WTC11 (cell line): ENCODE measurements around the gene RAB11B. TPM values are rescaled to one million over a fixed set of nuclear protein-coding genes. Genes with fewer than 3 reads are reported as not detected.

ENCODE experiments used
- ATAC-seq: fragments of 200-7000 bp; cut with Tn5 transposase; 2 replicates; pipeline ENCODE4 v1.10.0; 2021; ENCODE audit warnings: mild to moderate bottlenecking, moderate library complexity
- CTCF ChIA-PET: fragments of 300-600 bp; sonication (Branson Sonifier 250); formaldehyde crosslinking; loops from one replicate; lab custom pipeline; 2021; ENCODE audit warnings: antibody characterized with exemption; lab: Charles Lee
- POLR2A ChIA-PET: fragments of 350-600 bp; sonication (Branson Sonifier 250); formaldehyde crosslinking; loops from one replicate; lab custom pipeline; 2021; ENCODE audit warnings: antibody characterized with exemption; lab: Charles Lee
- DNase-seq: peaks from one replicate; pipeline ENCODE4 v3.0.0; 2021; ENCODE audit warnings: low spot score
- H3K27ac Mint-ChIP-seq: 2 replicates; pipeline ENCODE4 v1.8.0; 2021; ENCODE audit warnings: mixed read lengths
- H3K27me3 Mint-ChIP-seq: 2 replicates; pipeline ENCODE4 v1.8.0; 2021; ENCODE audit warnings: low read depth, mild to moderate bottlenecking, moderate library complexity, mixed read lengths
- H3K36me3 Mint-ChIP-seq: 2 replicates; pipeline ENCODE4 v1.8.0; 2021; ENCODE audit warnings: mixed read lengths
- H3K4me1 Mint-ChIP-seq: 2 replicates; pipeline ENCODE4 v1.8.0; 2022; ENCODE audit warnings: mixed read lengths
- H3K4me3 Mint-ChIP-seq: 2 replicates; pipeline ENCODE4 v1.8.0; 2021; ENCODE audit warnings: mild to moderate bottlenecking, moderate library complexity, mixed read lengths
- H3K9me3 Mint-ChIP-seq: 2 replicates; pipeline ENCODE4 v1.8.0; 2021; ENCODE audit warnings: mixed read lengths
- EMX1 ChIP-seq: fragments of 250-450 bp; sonication (Bioruptor Pico); IDR thresholded peaks from 2 replicates; pipeline ENCODE4 v1.8.0; 2021; ENCODE audit warnings: mild to moderate bottlenecking
- FOXJ3 ChIP-seq: sonication (generic); formaldehyde crosslinking; IDR thresholded peaks from 2 replicates; pipeline ENCODE4 v1.9.0; 2021; ENCODE audit warnings: missing genetic modification reagents, mild to moderate bottlenecking, borderline replicate concordance
- FOXP1 ChIP-seq: sonication (generic); formaldehyde crosslinking; IDR thresholded peaks from 2 replicates; pipeline ENCODE4 v1.8.0; 2022; ENCODE audit warnings: missing genetic modification reagents, mild to moderate bottlenecking, moderate library complexity, borderline replicate concordance
- JAZF1 ChIP-seq: fragments of 250-450 bp; sonication (Bioruptor Pico); IDR thresholded peaks from 2 replicates; pipeline ENCODE4 v1.9.0; 2021; ENCODE audit warnings: moderate library complexity, mild to moderate bottlenecking, inconsistent platforms
- KAT7 ChIP-seq: sonication (generic); formaldehyde crosslinking; IDR thresholded peaks from 2 replicates; pipeline ENCODE4 v1.8.1; 2023; ENCODE audit warnings: missing genetic modification reagents, mild to moderate bottlenecking, borderline replicate concordance
- NR2C2 ChIP-seq: sonication (generic); formaldehyde crosslinking; IDR thresholded peaks from 2 replicates; pipeline ENCODE4 v1.8.0; 2022; ENCODE audit warnings: mild to moderate bottlenecking, missing genetic modification reagents
- OVOL2 ChIP-seq: fragments of 250-450 bp; sonication (Bioruptor Pico); IDR thresholded peaks from 2 replicates; pipeline ENCODE4 v1.9.0; 2021; ENCODE audit warnings: mild to moderate bottlenecking, borderline replicate concordance
- SP1 ChIP-seq: sonication (generic); formaldehyde crosslinking; conservative IDR thresholded peaks from 2 replicates; pipeline ENCODE4 v1.8.1; 2022; ENCODE audit warnings: missing genetic modification reagents
- ZNF121 ChIP-seq: sonication (generic); formaldehyde crosslinking; IDR thresholded peaks from 2 replicates; pipeline ENCODE4 v1.8.0; 2023; ENCODE audit warnings: missing genetic modification reagents
- ZNF219 ChIP-seq: sonication (generic); formaldehyde crosslinking; IDR thresholded peaks from 2 replicates; pipeline ENCODE4 v1.8.0; 2023; ENCODE audit warnings: missing genetic modification reagents, mild to moderate bottlenecking, borderline replicate concordance
- ZNF232 ChIP-seq: sonication (generic); formaldehyde crosslinking; IDR thresholded peaks from 2 replicates; pipeline ENCODE4 v1.8.0; 2022; ENCODE audit warnings: mild to moderate bottlenecking, missing genetic modification reagents
- ZNF263 ChIP-seq: sonication (generic); formaldehyde crosslinking; IDR thresholded peaks from 2 replicates; pipeline ENCODE4 v1.8.1; 2022; ENCODE audit warnings: low read depth, mild to moderate bottlenecking, moderate library complexity, missing genetic modification reagents
- total RNA-seq: library from RNA; stranded (reverse); gene quantifications from 3 replicates; pipeline ENCODE4 v1.2.3, GENCODE V29; 2021
- TF ChIP-seq, protein P1 (sequence below): sonication (generic); formaldehyde crosslinking; IDR thresholded peaks from 2 replicates; pipeline ENCODE4 v1.8.1; 2022; ENCODE audit warnings: mild to moderate bottlenecking, moderate library complexity, missing genetic modification reagents
- TF ChIP-seq, protein P2 (sequence below): sonication (generic); formaldehyde crosslinking; IDR thresholded peaks from 2 replicates; pipeline ENCODE4 v1.8.1; 2023; ENCODE audit warnings: mild to moderate bottlenecking, missing genetic modification reagents
- TF ChIP-seq, protein P3 (sequence below): sonication (generic); formaldehyde crosslinking; IDR thresholded peaks from 2 replicates; pipeline ENCODE4 v1.8.0; 2023; ENCODE audit warnings: mild to moderate bottlenecking, missing genetic modification reagents
- TF ChIP-seq, protein P4 (sequence below): sonication (generic); formaldehyde crosslinking; IDR thresholded peaks from 2 replicates; pipeline ENCODE4 v1.8.0; 2022; ENCODE audit warnings: mild to moderate bottlenecking, missing genetic modification reagents
- TF ChIP-seq, protein P5 (sequence below): sonication (generic); formaldehyde crosslinking; IDR thresholded peaks from 2 replicates; pipeline ENCODE4 v1.8.1; 2022; ENCODE audit warnings: low read depth, mild to moderate bottlenecking, moderate library complexity, missing genetic modification reagents, borderline replicate concordance

RAB11B gene
- total RNA-seq, 1 experiment from 2014 or later, result 108 TPM

DNA sequence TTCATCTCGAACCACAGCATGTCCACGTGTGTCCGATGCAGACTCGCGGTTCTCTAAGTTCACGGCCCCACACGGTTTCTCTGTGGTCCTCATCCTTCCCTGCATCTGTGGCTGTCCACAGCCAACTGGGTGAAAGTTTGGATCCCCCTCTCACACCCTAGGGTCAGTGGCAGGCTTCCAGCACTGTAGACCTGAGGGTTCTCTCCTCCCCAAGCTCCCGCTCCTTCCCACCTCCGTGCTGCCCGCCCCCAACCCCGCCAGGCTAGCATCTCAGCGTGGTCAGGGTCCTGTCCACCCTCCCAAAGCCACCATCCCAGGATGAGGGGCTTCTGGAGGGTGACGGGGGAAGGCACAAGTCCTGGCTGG, 23.2 kb upstream of the RAB11B start:
- Mint-ChIP-seq H3K27me3 (peaks cover 61% of the 10 kb centered on the region), H3K36me3 (no peaks in the 10 kb centered on the region), H3K27ac (no peak overlapping the region), H3K4me1 (peaks cover 24% of the 10 kb centered on the region), H3K9me3 (no peaks in the 10 kb centered on the region), H3K4me3 (peak overlapping the region; percentile 36)
- POLR2A ChIA-PET, result interaction anchor here (2.7 kb wide), 1 partner anchor 24 kb away, joined by 12 read pairs; the partner anchor contains the start of gene RAB11B
- no peak for DNase-seq
- TF ChIP-seq FOXP1 (CRISPR knock-in tag) (no peak), JAZF1 (CRISPR knock-in tag) (no peak)
- TF ChIP-seq, protein P1, sequence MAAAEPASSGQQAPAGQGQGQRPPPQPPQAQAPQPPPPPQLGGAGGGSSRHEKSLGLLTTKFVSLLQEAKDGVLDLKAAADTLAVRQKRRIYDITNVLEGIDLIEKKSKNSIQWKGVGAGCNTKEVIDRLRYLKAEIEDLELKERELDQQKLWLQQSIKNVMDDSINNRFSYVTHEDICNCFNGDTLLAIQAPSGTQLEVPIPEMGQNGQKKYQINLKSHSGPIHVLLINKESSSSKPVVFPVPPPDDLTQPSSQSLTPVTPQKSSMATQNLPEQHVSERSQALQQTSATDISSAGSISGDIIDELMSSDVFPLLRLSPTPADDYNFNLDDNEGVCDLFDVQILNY (CRISPR knock-in tag), result 0 out of 2 replicates have a peak, but pooled peaks have one; percentile 31
- CTCF ChIA-PET, result interaction anchor here (1.1 to 3.0 kb wide), 7 partner anchors 11 to 100 kb away, joined by 3 to 20 read pairs (median 6); partner anchors contain the start of genes MARCHF2 and RAB11B
- no peak for ATAC-seq

DNA sequence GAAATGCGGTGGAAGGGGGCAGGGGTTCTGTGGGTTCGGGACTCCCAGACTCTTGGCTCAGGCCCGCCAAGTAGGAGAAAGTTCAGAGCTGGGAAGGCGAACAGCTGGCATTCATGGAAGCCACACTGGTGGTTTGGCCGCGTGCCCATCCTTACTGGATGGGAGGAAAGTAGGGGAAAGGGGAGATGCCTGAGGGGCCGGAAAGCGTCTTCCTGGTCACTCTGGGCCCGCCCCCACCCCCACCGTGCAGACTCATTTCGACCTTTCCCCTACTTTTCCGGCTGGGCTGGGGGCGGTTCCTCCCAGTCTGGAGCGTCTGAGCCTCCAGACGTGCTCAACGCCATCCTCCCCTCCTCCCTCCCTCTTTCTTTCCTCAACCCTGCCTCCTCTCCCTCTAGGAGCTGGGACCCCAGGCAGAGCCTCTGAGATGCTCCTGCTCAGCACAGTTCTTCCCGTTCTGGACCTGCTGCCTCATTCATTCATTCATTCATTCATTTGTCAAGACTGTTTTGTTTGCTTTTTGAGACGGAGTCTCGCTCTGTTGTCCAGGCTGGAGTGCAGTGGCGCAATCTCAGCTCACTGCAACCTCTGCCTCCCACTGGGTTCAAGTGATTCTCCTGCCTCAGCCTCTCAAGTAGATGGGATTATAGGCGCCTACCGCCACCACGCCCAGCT, 22.7 kb upstream of the RAB11B start:
- peaks cover 56% of the 10 kb centered on the region for H3K27me3 Mint-ChIP-seq
- no peaks in the 10 kb centered on the region for H3K36me3 Mint-ChIP-seq
- DNase-seq (peak; percentile 74), ATAC-seq (peak; percentile 66)
- H3K4me3 Mint-ChIP-seq, result peak overlapping the region; percentile 36
- H3K4me1 Mint-ChIP-seq, result peaks cover 24% of the 10 kb centered on the region
- POLR2A ChIA-PET, result interaction anchor here (2.7 kb wide), 1 partner anchor 23 kb away, joined by 12 read pairs; the partner anchor contains the start of gene RAB11B
- H3K9me3 Mint-ChIP-seq, result no peaks in the 10 kb centered on the region
- TF ChIP-seq, protein P2, sequence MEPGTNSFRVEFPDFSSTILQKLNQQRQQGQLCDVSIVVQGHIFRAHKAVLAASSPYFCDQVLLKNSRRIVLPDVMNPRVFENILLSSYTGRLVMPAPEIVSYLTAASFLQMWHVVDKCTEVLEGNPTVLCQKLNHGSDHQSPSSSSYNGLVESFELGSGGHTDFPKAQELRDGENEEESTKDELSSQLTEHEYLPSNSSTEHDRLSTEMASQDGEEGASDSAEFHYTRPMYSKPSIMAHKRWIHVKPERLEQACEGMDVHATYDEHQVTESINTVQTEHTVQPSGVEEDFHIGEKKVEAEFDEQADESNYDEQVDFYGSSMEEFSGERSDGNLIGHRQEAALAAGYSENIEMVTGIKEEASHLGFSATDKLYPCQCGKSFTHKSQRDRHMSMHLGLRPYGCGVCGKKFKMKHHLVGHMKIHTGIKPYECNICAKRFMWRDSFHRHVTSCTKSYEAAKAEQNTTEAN (CRISPR knock-in tag), result no peak
- TF ChIP-seq, protein P3, sequence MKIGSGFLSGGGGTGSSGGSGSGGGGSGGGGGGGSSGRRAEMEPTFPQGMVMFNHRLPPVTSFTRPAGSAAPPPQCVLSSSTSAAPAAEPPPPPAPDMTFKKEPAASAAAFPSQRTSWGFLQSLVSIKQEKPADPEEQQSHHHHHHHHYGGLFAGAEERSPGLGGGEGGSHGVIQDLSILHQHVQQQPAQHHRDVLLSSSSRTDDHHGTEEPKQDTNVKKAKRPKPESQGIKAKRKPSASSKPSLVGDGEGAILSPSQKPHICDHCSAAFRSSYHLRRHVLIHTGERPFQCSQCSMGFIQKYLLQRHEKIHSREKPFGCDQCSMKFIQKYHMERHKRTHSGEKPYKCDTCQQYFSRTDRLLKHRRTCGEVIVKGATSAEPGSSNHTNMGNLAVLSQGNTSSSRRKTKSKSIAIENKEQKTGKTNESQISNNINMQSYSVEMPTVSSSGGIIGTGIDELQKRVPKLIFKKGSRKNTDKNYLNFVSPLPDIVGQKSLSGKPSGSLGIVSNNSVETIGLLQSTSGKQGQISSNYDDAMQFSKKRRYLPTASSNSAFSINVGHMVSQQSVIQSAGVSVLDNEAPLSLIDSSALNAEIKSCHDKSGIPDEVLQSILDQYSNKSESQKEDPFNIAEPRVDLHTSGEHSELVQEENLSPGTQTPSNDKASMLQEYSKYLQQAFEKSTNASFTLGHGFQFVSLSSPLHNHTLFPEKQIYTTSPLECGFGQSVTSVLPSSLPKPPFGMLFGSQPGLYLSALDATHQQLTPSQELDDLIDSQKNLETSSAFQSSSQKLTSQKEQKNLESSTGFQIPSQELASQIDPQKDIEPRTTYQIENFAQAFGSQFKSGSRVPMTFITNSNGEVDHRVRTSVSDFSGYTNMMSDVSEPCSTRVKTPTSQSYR (CRISPR knock-in tag), result 0 out of 2 replicates have a peak, but pooled peaks have one; percentile 20
- TF ChIP-seq ZNF121, result peak; percentile 82
- TF ChIP-seq ZNF263 (CRISPR knock-in tag), result peak; percentile 38; the same call in 1 of the 2 replicates
- TF ChIP-seq, protein P4, sequence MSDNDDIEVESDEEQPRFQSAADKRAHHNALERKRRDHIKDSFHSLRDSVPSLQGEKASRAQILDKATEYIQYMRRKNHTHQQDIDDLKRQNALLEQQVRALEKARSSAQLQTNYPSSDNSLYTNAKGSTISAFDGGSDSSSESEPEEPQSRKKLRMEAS (CRISPR knock-in tag), result peak; percentile 63
- TF ChIP-seq NR2C2, result 0 out of 2 replicates have a peak, but pooled peaks have one; percentile 12
- no peak for TF ChIP-seq ZNF232 (CRISPR knock-in tag)
- H3K27ac Mint-ChIP-seq, result no peak overlapping the region
- CTCF ChIA-PET, result interaction anchor here (0.9 to 3.0 kb wide), 9 partner anchors 10 to 101 kb away, joined by 3 to 20 read pairs (median 5); partner anchors contain the start of genes MARCHF2 and RAB11B

DNA sequence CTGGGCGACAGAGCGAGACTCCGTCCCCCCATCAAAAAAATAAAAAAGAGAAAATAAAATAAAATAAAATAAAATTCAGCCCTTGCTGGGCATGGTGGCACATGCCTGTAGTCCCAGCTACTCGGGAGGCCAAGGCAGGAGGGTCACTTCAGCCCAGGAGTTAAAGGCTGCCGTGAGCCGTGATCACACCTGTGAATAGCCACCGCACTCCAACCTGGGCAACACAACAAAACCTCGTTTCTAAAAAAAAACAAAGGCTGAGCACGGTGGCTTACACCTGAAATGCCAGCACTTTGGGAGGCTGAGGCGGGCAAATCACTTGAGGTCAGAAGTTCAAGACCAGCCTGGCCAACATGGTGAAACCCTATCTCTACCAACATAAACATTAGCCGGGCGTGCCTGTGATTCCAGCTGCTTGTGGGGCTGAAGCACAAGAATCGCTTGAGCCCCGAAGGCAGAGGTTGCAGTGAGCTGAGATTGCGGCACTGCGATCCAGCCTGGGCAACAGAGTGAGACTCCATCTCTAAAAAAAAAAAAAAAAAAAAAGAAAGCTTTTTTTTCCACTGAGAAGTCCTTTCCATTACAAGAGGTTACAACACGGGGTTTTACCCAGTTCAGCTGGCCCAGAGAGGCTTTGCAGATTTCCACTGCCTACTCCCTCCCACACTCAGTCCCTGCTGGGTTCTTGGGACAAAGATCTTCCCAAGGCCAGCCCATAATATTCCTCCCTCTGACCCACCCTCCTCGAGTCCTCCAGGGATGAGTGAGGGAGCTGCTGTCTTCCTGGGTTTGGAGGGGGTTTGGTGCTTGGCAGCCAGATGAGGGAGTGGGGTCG, 19.8 kb upstream of the RAB11B start:
- POLR2A ChIA-PET, result no interaction called here
- Mint-ChIP-seq H3K4me3 (no peak overlapping the region), H3K27ac (no peak overlapping the region), H3K27me3 (peaks cover 27% of the 10 kb centered on the region), H3K9me3 (no peaks in the 10 kb centered on the region), H3K36me3 (peaks cover 9% of the 10 kb centered on the region), H3K4me1 (peaks cover 20% of the 10 kb centered on the region)
- DNase-seq, result no peak
- no peak for ATAC-seq
- TF ChIP-seq SP1 (no peak), ZNF219 (CRISPR knock-in tag) (no peak), JAZF1 (CRISPR knock-in tag) (no peak), ZNF121 (no peak), OVOL2 (CRISPR knock-in tag) (no peak), FOXP1 (CRISPR knock-in tag) (no peak), EMX1 (CRISPR knock-in tag) (no peak), KAT7 (CRISPR knock-in tag) (no peak), FOXJ3 (no peak)
- TF ChIP-seq, protein P5, sequence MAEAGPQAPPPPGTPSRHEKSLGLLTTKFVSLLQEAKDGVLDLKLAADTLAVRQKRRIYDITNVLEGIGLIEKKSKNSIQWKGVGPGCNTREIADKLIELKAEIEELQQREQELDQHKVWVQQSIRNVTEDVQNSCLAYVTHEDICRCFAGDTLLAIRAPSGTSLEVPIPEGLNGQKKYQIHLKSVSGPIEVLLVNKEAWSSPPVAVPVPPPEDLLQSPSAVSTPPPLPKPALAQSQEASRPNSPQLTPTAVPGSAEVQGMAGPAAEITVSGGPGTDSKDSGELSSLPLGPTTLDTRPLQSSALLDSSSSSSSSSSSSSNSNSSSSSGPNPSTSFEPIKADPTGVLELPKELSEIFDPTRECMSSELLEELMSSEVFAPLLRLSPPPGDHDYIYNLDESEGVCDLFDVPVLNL (CRISPR knock-in tag), result no peak
- CTCF ChIA-PET, result interaction anchor here (0.6 to 2.2 kb wide), 3 partner anchors 17 to 295 kb away, joined by 3 to 8 read pairs (median 5); partner anchors contain the start of gene RAB11B
